Smooth muscle cell of bladder (primary cell): ENCODE data around the gene RYR3. TPM values are rescaled to one million over a fixed set of nuclear protein-coding genes. Genes with fewer than 3 reads are reported as not detected.

ENCODE experiments used
- total RNA-seq: library from RNA; depleted of rRNA; stranded (reverse); fragments of >200 nt; gene quantifications from 2 replicates; pipeline ENCODE4 v1.2.3, GENCODE V29; 2014

RYR3 gene
- 0.09 TPM in 1 of 2 replicates, not detected in the other for total RNA-seq

GRCh38 chr15:33310481-33311311 is at the start of gene RYR3:
Gene RYR3 (plus strand): TSS chr15:33310967. CDS start chr15:33311046, 79 bp downstream.

Other genes with a start within 250 kb of the RYR3 start
- 0.43 and 1.0 TPM in 2 replicates for gene FMN1, start 116.3 kb upstream of the RYR3 start, total RNA-seq